ENCODE results near the gene LUC7L2.
"Not testable (repeated sequence)": the region's sequence is repeated elsewhere in the genome, so short reads cannot be mapped to it uniquely, and the experiment has no call there.

DNA sequence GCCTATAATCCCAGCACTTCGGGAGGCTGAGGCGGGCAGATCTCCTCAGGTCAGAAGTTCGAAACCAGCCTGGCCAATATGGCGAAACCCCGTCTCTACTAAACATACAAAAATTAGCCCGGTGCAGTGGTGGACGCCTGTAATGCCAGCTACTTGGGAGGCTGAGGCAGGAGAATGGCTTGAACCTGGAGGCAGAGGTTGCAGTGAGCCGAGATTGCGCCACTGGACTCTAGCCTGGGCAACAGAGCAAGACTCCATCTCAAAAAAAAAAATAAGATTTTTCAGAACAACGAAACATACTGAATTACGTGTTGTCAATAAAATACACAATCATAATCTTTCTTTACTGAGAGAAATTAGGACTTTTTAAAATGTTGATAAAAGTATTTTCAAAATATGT lies 35.0 kb upstream of the LUC7L2 start:
- not testable (repeated sequence) for TF ChIP-seq CTCF, POLR2A, EP300, POLR2AphosphoS5 (IDR thresholded peaks at IDR 0.05)
